Endodermal cell (in vitro differentiated cells): ENCODE results near the gene TMF1. TPM values are rescaled to one million over a fixed set of nuclear protein-coding genes. Genes with fewer than 3 reads are reported as not detected.
A peak's percentile ranks its signal among the peaks of the same experiment; 100 is the strongest.

Source experiments
- DNase-seq: peaks from one replicate; pipeline ENCODE4 v3.0.0-alpha.2; 2017
- H3K27ac ChIP-seq: 2 replicates; pipeline ENCODE4 v1.5.1; 2013; ENCODE audit warnings: mild to moderate bottlenecking, low read depth, low read length, moderate library complexity
- H3K27me3 ChIP-seq: 2 replicates; pipeline ENCODE4 v1.6.1; 2013; ENCODE audit warnings: mild to moderate bottlenecking, low read length, moderate library complexity; ENCODE audit not compliant: insufficient read depth, control insufficient read depth, poor library complexity, severe bottlenecking
- H3K36me3 ChIP-seq: 2 replicates; pipeline ENCODE4 v1.7.0; 2013; ENCODE audit warnings: mild to moderate bottlenecking, low read length, moderate library complexity; ENCODE audit not compliant: control insufficient read depth, insufficient read depth
- H3K4me1 ChIP-seq: one replicate; pipeline ENCODE4 v1.7.0; 2013; ENCODE audit warnings: low read length; ENCODE audit not compliant: control insufficient read depth, insufficient read depth
- H3K4me3 ChIP-seq: 2 replicates; pipeline ENCODE4 v1.5.1; 2013; ENCODE audit warnings: mild to moderate bottlenecking, low read length, moderate library complexity
- H3K9ac ChIP-seq: 2 replicates; pipeline ENCODE4 v1.6.1; 2013; ENCODE audit warnings: mild to moderate bottlenecking, low read length, moderate library complexity; ENCODE audit not compliant: poor library complexity, severe bottlenecking; ENCODE audit errors: extremely low read depth
- H3K9me3 ChIP-seq: 2 replicates; pipeline ENCODE4 v1.6.1; 2013; ENCODE audit warnings: mild to moderate bottlenecking, low read length, moderate library complexity; ENCODE audit not compliant: control insufficient read depth
- H3K27ac Mint-ChIP-seq: 2 replicates; pipeline ENCODE4 v1.8.0; 2020; ENCODE audit warnings: mixed read lengths
- H3K27me3 Mint-ChIP-seq: 2 replicates; pipeline ENCODE4 v1.8.0; 2021; ENCODE audit warnings: mild to moderate bottlenecking, mixed read lengths; ENCODE audit not compliant: insufficient read depth
- H3K36me3 Mint-ChIP-seq: 2 replicates; pipeline ENCODE4 v1.8.0; 2020; ENCODE audit warnings: low read depth, mixed read lengths
- H3K4me1 Mint-ChIP-seq: 2 replicates; pipeline ENCODE4 v1.8.0; 2020; ENCODE audit warnings: mixed read lengths
- H3K4me3 Mint-ChIP-seq: 2 replicates; pipeline ENCODE4 v1.8.0; 2020; ENCODE audit warnings: mild to moderate bottlenecking, moderate library complexity, mixed read lengths
- H3K9me3 Mint-ChIP-seq: 2 replicates; pipeline ENCODE4 v1.8.0; 2020; ENCODE audit warnings: mild to moderate bottlenecking, mixed read lengths
- WGBS, 2 experiments: methylation state at CpG; one replicate each; pipeline versions ENCODE4 v1.1.5 to v1.1.7; 2013; ENCODE audit warnings: missing lambda C conversion rate in 2 of 2, mixed read lengths in 1 of 2; ENCODE audit not compliant: insufficient coverage in 1 of 2, insufficient read length in 1 of 2; 5-methylcytosine and 5-hydroxymethylcytosine counted together
- total RNA-seq, 2 donors: library from RNA; stranded (reverse); fragmentation: NEBNext Ultra II Directional in 1 of 2; extraction: Animal tissue kit (Norgen Biotek cat#: 25700) in 1 of 2; gene quantifications; 2 replicates in 1 of 2; 3 replicates in 1 of 2; pipeline ENCODE4 v1.2.1, GENCODE V29; 2021
- TF ChIP-seq, protein P1 (sequence below): fragments of 200-600 bp; sonication (generic); conservative IDR thresholded peaks from 2 replicates; pipeline ENCODE4 v1.5.0; 2021; ENCODE audit warnings: antibody characterized with exemption, mild to moderate bottlenecking

TMF1 gene
- total RNA-seq, 2 donors from 2014 or later, result 25.6 to 31.3 TPM

DNA sequence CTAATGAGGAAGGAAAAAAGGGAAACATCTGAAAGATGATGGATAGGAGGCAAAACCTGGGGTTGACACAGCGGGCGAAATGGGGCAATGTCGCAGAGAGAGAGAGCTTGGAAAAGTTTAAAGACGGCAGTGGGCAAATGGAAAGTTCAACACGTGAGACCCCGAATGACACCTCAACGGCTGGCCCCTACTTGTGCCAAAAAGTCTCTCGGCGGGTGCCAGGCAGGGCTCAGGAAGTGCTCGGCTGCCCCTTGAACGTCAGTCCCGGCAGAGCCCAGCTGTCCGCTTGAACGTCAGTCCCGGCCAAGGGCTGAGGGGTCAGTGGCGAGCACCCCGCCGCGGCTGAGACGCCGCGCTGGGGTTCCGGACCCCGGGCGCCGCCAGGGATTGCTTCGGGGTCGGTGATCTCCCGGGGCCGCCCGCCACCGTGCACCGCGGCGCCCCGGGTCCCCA is 39.3 kb downstream of the TMF1 start:
- H3K27ac ChIP-seq, result no peak overlapping the region
- peaks cover 15% of the 10 kb centered on the region for H3K36me3 Mint-ChIP-seq
- no peaks in the 10 kb centered on the region for H3K9me3 ChIP-seq
- no peaks in the 10 kb centered on the region for H3K27me3 ChIP-seq
- 7 to 13% methylated on average over 15 to 36 of the region's 36 CpGs for WGBS, 2 experiments
- peaks cover 5% of the 10 kb centered on the region for H3K4me1 ChIP-seq
- TF ChIP-seq, protein P1, sequence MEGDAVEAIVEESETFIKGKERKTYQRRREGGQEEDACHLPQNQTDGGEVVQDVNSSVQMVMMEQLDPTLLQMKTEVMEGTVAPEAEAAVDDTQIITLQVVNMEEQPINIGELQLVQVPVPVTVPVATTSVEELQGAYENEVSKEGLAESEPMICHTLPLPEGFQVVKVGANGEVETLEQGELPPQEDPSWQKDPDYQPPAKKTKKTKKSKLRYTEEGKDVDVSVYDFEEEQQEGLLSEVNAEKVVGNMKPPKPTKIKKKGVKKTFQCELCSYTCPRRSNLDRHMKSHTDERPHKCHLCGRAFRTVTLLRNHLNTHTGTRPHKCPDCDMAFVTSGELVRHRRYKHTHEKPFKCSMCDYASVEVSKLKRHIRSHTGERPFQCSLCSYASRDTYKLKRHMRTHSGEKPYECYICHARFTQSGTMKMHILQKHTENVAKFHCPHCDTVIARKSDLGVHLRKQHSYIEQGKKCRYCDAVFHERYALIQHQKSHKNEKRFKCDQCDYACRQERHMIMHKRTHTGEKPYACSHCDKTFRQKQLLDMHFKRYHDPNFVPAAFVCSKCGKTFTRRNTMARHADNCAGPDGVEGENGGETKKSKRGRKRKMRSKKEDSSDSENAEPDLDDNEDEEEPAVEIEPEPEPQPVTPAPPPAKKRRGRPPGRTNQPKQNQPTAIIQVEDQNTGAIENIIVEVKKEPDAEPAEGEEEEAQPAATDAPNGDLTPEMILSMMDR, result no peak
- DNase-seq, result peak; percentile 79
- no peaks in the 10 kb centered on the region for H3K27me3 Mint-ChIP-seq
- H3K4me1 Mint-ChIP-seq, result peaks cover 51% of the 10 kb centered on the region
- peak overlapping the region; percentile 79 for H3K4me3 ChIP-seq
- peak overlapping the region; percentile 66 for H3K9ac ChIP-seq
- H3K4me3 Mint-ChIP-seq, result peak overlapping the region; percentile 73
- peak overlapping the region; percentile 83 for H3K27ac Mint-ChIP-seq
- no peaks in the 10 kb centered on the region for H3K9me3 Mint-ChIP-seq
- peaks cover 8% of the 10 kb centered on the region for H3K36me3 ChIP-seq

DNA sequence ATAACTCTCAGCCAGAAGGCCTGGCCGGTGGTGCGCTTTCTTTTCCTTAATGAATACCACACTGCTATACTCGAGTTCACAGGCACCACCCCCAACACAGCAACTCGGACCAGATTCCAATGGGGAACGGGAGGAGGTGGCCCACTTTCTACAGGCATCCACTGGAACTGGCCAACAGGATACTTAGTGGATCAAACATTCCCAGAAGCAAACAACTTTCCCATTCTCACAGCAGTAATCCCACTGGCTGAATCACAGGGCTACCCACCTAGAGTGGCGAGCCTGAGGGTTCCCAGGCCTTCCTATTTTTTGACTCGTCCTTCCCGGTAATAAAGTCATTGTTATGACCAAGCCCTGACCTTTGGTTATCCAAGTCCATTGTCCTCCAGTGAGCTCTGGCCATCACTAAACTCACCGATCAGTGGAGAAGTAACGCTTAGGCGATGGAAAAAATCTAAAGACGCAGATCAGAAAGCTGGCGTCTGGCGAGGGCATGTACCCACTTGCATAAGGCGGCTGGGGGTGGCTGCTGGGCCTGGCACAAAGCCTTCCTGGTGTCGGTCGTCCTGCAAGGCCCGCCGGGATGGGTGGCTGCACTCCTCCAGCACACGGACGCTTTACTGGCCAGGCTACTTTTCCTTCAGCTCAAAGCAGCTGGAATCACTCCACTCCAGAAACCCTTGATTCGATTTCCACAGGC is 39.9 kb downstream of the TMF1 start:
- H3K27ac ChIP-seq, result no peak overlapping the region
- no peaks in the 10 kb centered on the region for H3K9me3 Mint-ChIP-seq
- peaks cover 51% of the 10 kb centered on the region for H3K4me1 Mint-ChIP-seq
- H3K4me3 Mint-ChIP-seq, result peak overlapping the region; percentile 73
- no peaks in the 10 kb centered on the region for H3K27me3 ChIP-seq
- DNase-seq, result peak; percentile 84
- no peaks in the 10 kb centered on the region for H3K27me3 Mint-ChIP-seq
- 54% methylated on average over 13 to 22 of the region's 22 CpGs for WGBS, 2 experiments
- TF ChIP-seq, protein P1, result no peak
- peaks cover 12% of the 10 kb centered on the region for H3K36me3 ChIP-seq
- no peaks in the 10 kb centered on the region for H3K9me3 ChIP-seq
- peak overlapping the region; percentile 79 for H3K4me3 ChIP-seq
- peaks cover 15% of the 10 kb centered on the region for H3K36me3 Mint-ChIP-seq
- no peak overlapping the region for H3K9ac ChIP-seq
- peak overlapping the region; percentile 83 for H3K27ac Mint-ChIP-seq
- H3K4me1 ChIP-seq, result peaks cover 5% of the 10 kb centered on the region

DNA sequence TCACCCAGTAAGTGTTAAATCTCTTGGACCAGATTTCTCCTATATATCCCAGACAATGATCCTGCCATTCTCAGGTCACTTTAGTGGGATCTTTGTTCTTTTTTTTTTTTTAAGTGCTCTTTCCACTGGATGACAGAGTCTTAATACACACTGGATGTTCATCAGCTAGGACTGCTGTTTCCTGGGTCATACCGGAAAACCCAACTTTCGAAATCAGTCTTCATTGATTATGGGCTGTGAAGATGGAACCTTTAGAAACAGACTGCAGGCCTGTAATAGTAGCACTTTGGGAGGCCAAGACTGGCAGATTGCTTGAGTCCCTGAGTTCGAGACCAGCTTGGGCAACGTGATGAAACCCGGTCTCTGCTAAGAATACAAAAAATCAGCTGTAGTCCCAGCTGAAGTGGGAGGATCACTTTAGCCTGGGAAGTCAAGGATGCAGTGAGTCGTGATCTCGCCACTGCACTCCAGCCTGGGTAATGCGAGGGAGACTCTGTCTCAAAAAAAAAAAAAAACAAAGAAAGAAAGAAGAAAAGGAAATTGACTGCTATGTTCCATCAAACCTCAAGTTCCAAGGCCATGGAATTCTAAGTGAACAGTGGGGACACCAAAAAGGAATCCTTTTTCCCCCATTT is 40.9 kb downstream of the TMF1 start:
- Mint-ChIP-seq H3K4me3 (peak overlapping the region; percentile 73), H3K27me3 (no peaks in the 10 kb centered on the region)

More for the DNA sequence above, 40.9 kb downstream of the TMF1 start:
- DNase-seq, result no peak
- Histone ChIP-seq H3K4me3 (no peak overlapping the region), H3K9me3 (no peaks in the 10 kb centered on the region), H3K4me1 (peaks cover 11% of the 10 kb centered on the region), H3K27ac (no peak overlapping the region), H3K9ac (no peak overlapping the region), H3K36me3 (peaks cover 20% of the 10 kb centered on the region), H3K27me3 (no peaks in the 10 kb centered on the region)
- H3K4me1 Mint-ChIP-seq, result peaks cover 60% of the 10 kb centered on the region
- H3K27ac Mint-ChIP-seq, result peak overlapping the region; percentile 17
- WGBS, 2 experiments, result 81 to 92% methylated on average over 6 to 8 of the region's 8 CpGs
- no peaks in the 10 kb centered on the region for H3K9me3 Mint-ChIP-seq
- TF ChIP-seq, protein P1, result no peak
- peaks cover 16% of the 10 kb centered on the region for H3K36me3 Mint-ChIP-seq
